ENCODE data around the gene GNAS. TPM values are rescaled to one million over a fixed set of nuclear protein-coding genes. Genes with fewer than 3 reads are reported as not detected.

GNAS gene
- total RNA-seq, 2 experiments from 2014 or later, result 1,245 to 1,317 TPM

- H3K4me3 ChIP-seq (ENCODE audit: low read length), result no peak overlapping the region
- H3K4me1 Mint-ChIP-seq (ENCODE audit: low read depth), result peaks cover 75% of the 10 kb centered on the region
- no peaks in the 10 kb centered on the region for H3K9me3 Mint-ChIP-seq
- peak overlapping the region in 1 of 2 donors; percentile 58 for H3K27ac ChIP-seq (ENCODE audit: low read depth in 1 of 2, low read length in 2 of 2)
- peaks cover 82% of the 10 kb centered on the region for H3K36me3 ChIP-seq (ENCODE audit: insufficient read depth, low read length)
- peaks cover 96% of the 10 kb centered on the region for H3K36me3 Mint-ChIP-seq (ENCODE audit: low read depth)
- peak overlapping the region; percentile 75 for H3K4me3 Mint-ChIP-seq
- DNase-seq (peak in 1 of 14 experiments; percentile 19), ATAC-seq (ENCODE audit: poor library complexity) (no peak)
- intact Hi-C loops (cut with DNase I, micrococcal nuclease), result loop anchor here in 1 of 2 experiments (2.0 to 5.0 kb wide), 2 partner anchors 15 to 69 kb away; no protein-coding TSS in a partner anchor
- peaks cover 26% of the 10 kb centered on the region for H3K4me1 ChIP-seq (ENCODE audit: insufficient read depth, low read length)
- H3K27ac Mint-ChIP-seq, result peak overlapping the region; percentile 70
- no peaks in the 10 kb centered on the region for H3K27me3 Mint-ChIP-seq
- no peak for TF ChIP-seq CTCF (IDR thresholded peaks at IDR 0.05)
- ChIA-PET POLR2A (interaction anchor here (0.6 to 2.1 kb wide), 5 partner anchors 15 to 124 kb away, joined by 3 to 7 read pairs (median 5); partner anchors contain the start of gene ATP5F1E), CTCF (interaction anchor here (0.9 to 1.7 kb wide), 3 partner anchors 10 to 124 kb away, joined by 3 to 5 read pairs (median 4); partner anchors contain the start of gene ATP5F1E)
- no peaks in the 10 kb centered on the region for H3K27me3 ChIP-seq (ENCODE audit: control insufficient read depth in 1 of 2, insufficient read depth in 2 of 2, low read length in 2 of 2)
- H3K9me3 ChIP-seq (ENCODE audit: control insufficient read depth in 1 of 2, insufficient read depth in 1 of 2, low read length in 2 of 2), result no peaks in the 10 kb centered on the region
Observed at GRCh38 chr20:58908221-58908620, 55.7 kb downstream of the GNAS start.

GRCh38 chr20:58908941-58909340 lies 56.4 kb downstream of the GNAS start:
- peaks cover 26% of the 10 kb centered on the region for H3K4me1 ChIP-seq (ENCODE audit: insufficient read depth, low read length)
- intact Hi-C loops (cut with DNase I, micrococcal nuclease), result loop anchor here in 1 of 2 experiments (2.0 to 5.0 kb wide), 2 partner anchors 16 to 68 kb away; no protein-coding TSS in a partner anchor
- Mint-ChIP-seq H3K27me3 (no peaks in the 10 kb centered on the region), H3K4me1 (ENCODE audit: low read depth) (peaks cover 70% of the 10 kb centered on the region), H3K4me3 (no peak overlapping the region), H3K9me3 (no peaks in the 10 kb centered on the region), H3K36me3 (ENCODE audit: low read depth) (peaks cover 89% of the 10 kb centered on the region), H3K27ac (peak overlapping the region; percentile 70)
- CTCF ChIA-PET, result no interaction called here
- ATAC-seq (ENCODE audit: poor library complexity), result no peak
- peaks cover 74% of the 10 kb centered on the region for H3K36me3 ChIP-seq (ENCODE audit: insufficient read depth, low read length)
- no peak for TF ChIP-seq CTCF (IDR thresholded peaks at IDR 0.05)
- POLR2A ChIA-PET, result interaction anchor here (0.5 kb wide), 1 partner anchor 33 kb away, joined by 3 read pairs; no protein-coding TSS in a partner anchor
- no peak for DNase-seq
- H3K4me3 ChIP-seq (ENCODE audit: low read length), result no peak overlapping the region
- no peak overlapping the region for H3K27ac ChIP-seq (ENCODE audit: low read depth in 1 of 2, low read length in 2 of 2)
- H3K9me3 ChIP-seq (ENCODE audit: control insufficient read depth in 1 of 2, insufficient read depth in 1 of 2, low read length in 2 of 2), result no peaks in the 10 kb centered on the region
- H3K27me3 ChIP-seq (ENCODE audit: control insufficient read depth in 1 of 2, insufficient read depth in 2 of 2, low read length in 2 of 2), result no peaks in the 10 kb centered on the region

- Mint-ChIP-seq H3K36me3 (ENCODE audit: low read depth) (peaks cover 82% of the 10 kb centered on the region), H3K4me1 (ENCODE audit: low read depth) (peaks cover 66% of the 10 kb centered on the region), H3K9me3 (no peaks in the 10 kb centered on the region), H3K27me3 (no peaks in the 10 kb centered on the region), H3K27ac (peak overlapping the region; percentile 33), H3K4me3 (no peak overlapping the region)
- H3K27me3 ChIP-seq (ENCODE audit: control insufficient read depth in 1 of 2, insufficient read depth in 2 of 2, low read length in 2 of 2), result no peaks in the 10 kb centered on the region
- H3K27ac ChIP-seq (ENCODE audit: low read depth in 1 of 2, low read length in 2 of 2), result no peak overlapping the region
- ChIA-PET POLR2A (interaction anchor here (0.9 kb wide), 1 partner anchor 9 kb away, joined by 3 read pairs; no protein-coding TSS in a partner anchor), CTCF (no interaction called here)
- H3K9me3 ChIP-seq (ENCODE audit: control insufficient read depth in 1 of 2, insufficient read depth in 1 of 2, low read length in 2 of 2), result no peaks in the 10 kb centered on the region
- no peak for TF ChIP-seq CTCF (IDR thresholded peaks at IDR 0.05)
- peaks cover 26% of the 10 kb centered on the region for H3K4me1 ChIP-seq (ENCODE audit: insufficient read depth, low read length)
- DNase-seq, result no peak
- H3K36me3 ChIP-seq (ENCODE audit: insufficient read depth, low read length), result peaks cover 68% of the 10 kb centered on the region
- H3K4me3 ChIP-seq (ENCODE audit: low read length), result no peak overlapping the region
- ATAC-seq (ENCODE audit: poor library complexity), result no peak
- intact Hi-C loops (cut with DNase I, micrococcal nuclease), result loop anchor here in 1 of 2 experiments (2.0 to 5.0 kb wide), 2 partner anchors 17 to 68 kb away; no protein-coding TSS in a partner anchor
Observed at GRCh38 chr20:58909585-58909984, 57.1 kb downstream of the GNAS start.

Data from CD4-positive, alpha-beta T cell (primary cell).